HL-60 (cell line): ENCODE data around the gene SRP54.

Experiments used
- DNase-seq, 2 experiments: peaks; one replicate each; pipeline ENCODE4 v3.0.0-alpha.2; 2010 to 2020; ENCODE audit warnings: low read depth in 1 of 2, low spot score in 1 of 2
- H3K27ac ChIP-seq: fragments of 250-450 bp; sonication (Bioruptor Pico); replicated peaks from 2 replicates; pipeline ENCODE4 v1.5.1; 2020; ENCODE audit warnings: mild to moderate bottlenecking, moderate library complexity
- H3K27me3 ChIP-seq: fragments of 250-450 bp; sonication (Bioruptor Pico); 2 replicates; pipeline ENCODE4 v1.5.1; 2021; ENCODE audit warnings: mild to moderate bottlenecking, moderate library complexity; ENCODE audit not compliant: insufficient read depth, poor library complexity, severe bottlenecking
- H3K4me3 ChIP-seq: replicated peaks from 2 replicates; pipeline ENCODE4 v1.5.1; 2011; ENCODE audit warnings: mild to moderate bottlenecking, control low read depth, low read length; ENCODE audit not compliant: insufficient read depth
- GABPA ChIP-seq: IDR thresholded peaks from 2 replicates; pipeline ENCODE4 v1.6.1; 2012; ENCODE audit warnings: low read depth
- POLR2AphosphoS5 ChIP-seq: IDR thresholded peaks from 2 replicates; pipeline ENCODE4 v1.6.1; 2012; ENCODE audit warnings: low read depth
- REST ChIP-seq: IDR thresholded peaks from 2 replicates; pipeline ENCODE4 v1.6.1; 2012; ENCODE audit warnings: low read depth; ENCODE audit not compliant: insufficient replicate concordance
- SPI1 ChIP-seq: IDR thresholded peaks from 2 replicates; pipeline ENCODE4 v1.6.1; 2012; ENCODE audit warnings: low read depth, mild to moderate bottlenecking, borderline replicate concordance
- TF ChIP-seq, protein P1 (sequence below): IDR thresholded peaks from one replicate; pipeline ENCODE4 v1.5.1; 2011; ENCODE audit warnings: low read length, control low read depth, inconsistent platforms; ENCODE audit not compliant: insufficient read depth

The SRP54 gene

GRCh38 chr14:35044939-35045797 is 62.4 kb downstream of the SRP54 start:
- TF ChIP-seq GABPA (no peak), REST (no peak), POLR2AphosphoS5 (no peak), SPI1 (no peak)
- TF ChIP-seq, protein P1, sequence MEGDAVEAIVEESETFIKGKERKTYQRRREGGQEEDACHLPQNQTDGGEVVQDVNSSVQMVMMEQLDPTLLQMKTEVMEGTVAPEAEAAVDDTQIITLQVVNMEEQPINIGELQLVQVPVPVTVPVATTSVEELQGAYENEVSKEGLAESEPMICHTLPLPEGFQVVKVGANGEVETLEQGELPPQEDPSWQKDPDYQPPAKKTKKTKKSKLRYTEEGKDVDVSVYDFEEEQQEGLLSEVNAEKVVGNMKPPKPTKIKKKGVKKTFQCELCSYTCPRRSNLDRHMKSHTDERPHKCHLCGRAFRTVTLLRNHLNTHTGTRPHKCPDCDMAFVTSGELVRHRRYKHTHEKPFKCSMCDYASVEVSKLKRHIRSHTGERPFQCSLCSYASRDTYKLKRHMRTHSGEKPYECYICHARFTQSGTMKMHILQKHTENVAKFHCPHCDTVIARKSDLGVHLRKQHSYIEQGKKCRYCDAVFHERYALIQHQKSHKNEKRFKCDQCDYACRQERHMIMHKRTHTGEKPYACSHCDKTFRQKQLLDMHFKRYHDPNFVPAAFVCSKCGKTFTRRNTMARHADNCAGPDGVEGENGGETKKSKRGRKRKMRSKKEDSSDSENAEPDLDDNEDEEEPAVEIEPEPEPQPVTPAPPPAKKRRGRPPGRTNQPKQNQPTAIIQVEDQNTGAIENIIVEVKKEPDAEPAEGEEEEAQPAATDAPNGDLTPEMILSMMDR: no peak
- peak overlapping the region; percentile 73 for H3K27ac ChIP-seq
- peak overlapping the region; percentile 88 for H3K4me3 ChIP-seq
- no peak for DNase-seq
- H3K27me3 ChIP-seq: no peaks in the 10 kb centered on the region

DNA sequence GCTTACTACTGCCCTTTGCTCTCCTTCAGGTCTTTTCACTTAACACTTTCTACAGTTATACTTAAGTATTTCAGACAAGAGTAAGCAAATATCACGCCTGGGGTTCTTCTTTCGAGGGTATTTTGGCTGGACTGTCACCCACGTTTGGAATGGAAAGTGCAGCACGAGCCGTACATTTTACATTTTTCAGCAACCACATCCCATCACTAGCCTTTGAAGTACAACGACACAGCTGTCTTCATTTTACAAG is 62.9 kb downstream of the SRP54 start:
- H3K27ac ChIP-seq: peak overlapping the region; percentile 73
- DNase-seq: no peak
- no peaks in the 10 kb centered on the region for H3K27me3 ChIP-seq
- TF ChIP-seq GABPA (no peak), SPI1 (no peak), POLR2AphosphoS5 (no peak), REST (no peak)
- TF ChIP-seq, protein P1: no peak
- peak overlapping the region; percentile 88 for H3K4me3 ChIP-seq

DNA sequence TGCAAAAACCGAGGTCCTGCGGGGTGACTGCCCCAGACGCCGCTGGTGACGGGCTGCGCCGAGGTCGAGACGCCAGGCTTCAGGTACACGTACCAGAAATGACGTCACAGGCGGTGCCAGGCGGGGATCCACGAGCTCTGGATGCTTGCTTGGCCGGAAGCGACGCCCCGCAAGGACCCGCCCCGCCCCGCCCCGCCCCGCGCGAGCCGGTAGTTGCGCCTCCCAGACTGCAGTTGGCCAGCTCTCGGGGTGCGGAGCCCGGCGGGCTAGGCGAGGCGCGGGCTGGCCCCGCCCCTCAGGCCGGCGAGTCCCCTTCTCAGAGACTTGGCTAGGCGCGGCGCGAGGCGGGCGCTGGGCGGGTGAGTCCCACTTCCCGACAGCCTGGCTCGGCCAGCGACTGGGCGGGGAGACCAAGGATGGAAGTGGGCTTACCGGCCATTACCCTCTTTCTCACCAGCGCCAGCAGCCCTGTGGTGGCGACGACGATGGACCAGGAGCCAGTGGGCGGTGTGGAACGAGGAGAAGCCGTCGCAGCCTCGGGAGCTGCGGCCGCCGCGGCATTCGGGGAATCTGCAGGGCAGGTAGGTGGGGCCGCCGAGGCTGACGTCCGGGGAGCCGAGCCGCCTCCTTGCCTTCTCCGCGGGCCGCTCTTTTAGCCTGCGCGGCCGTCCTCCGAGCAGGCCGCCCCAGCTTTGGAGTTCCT is 63.4 kb downstream of the SRP54 start, which contains the start of gene FAM177A1:
FAM177A1 (plus strand) TSS at position 225 of the 703 bp plus-strand sequence; CDS start at position 417, 192 bp downstream.
- Histone ChIP-seq H3K27me3 (no peaks in the 10 kb centered on the region), H3K4me3 (peak within 1 kb of the TSS; percentile 88), H3K27ac (peak within 1 kb of the TSS; percentile 73)
- TF ChIP-seq POLR2AphosphoS5 (peak; percentile 87; the same call in 1 of the 2 replicates), GABPA (no peak)
- peak; percentile 87 to 98 for DNase-seq

DNA sequence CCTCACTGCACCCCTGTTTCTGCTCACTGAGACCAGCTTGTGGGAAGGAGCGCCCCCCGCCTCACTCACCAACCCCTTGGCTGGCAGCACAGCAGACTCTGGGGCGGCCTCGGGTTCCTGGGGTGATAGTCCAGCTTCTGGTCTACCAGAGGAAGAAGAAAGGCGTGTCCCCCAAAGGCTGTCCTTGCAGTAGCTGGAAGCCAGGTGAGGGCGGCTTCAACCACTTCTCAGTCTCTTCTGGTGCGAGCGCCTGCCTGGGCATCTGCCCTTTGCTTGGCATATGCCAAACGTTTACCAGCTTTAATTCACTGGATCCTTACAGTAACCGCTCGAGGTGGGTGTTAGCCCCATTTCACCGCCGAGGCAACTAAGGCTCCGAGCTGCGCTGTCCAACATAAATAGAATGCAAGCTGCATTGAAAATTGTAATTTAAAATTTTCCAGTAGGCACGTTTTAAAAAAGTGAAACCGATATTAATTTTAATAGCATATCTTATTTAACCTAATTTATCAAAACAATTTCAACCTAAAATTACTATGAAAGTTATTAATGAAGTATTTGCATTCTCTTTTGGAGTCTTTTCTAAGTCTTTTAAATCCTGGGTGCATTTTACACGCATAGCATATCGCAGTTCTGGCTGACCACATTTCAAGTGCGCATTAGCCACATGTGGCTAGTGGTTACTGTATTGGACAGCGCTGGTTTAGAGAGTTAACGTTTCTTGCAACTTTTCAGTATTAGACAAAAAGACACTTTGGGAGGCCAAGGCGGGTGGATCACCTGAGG is 64.2 kb downstream of the SRP54 start:
- Histone ChIP-seq H3K27me3 (no peaks in the 10 kb centered on the region), H3K4me3 (peak overlapping the region; percentile 88), H3K27ac (peak overlapping the region; percentile 71)
- peak in 1 of 2 experiments; percentile 60 for DNase-seq
- TF ChIP-seq REST: peak; percentile 85
- no peak for TF ChIP-seq POLR2AphosphoS5
